Activated CD4-positive, CD25-positive, alpha-beta regulatory T cell (primary cell): ENCODE results near the gene GEMIN7.
A peak's percentile ranks its signal among the peaks of the same experiment; 100 is the strongest.

ENCODE experiments used
- DNase-seq, 4 experiments: peaks; one replicate each; lab custom pipeline; 2025; lab: John Stamatoyannopoulos, UW

Gene GEMIN7, protein sequence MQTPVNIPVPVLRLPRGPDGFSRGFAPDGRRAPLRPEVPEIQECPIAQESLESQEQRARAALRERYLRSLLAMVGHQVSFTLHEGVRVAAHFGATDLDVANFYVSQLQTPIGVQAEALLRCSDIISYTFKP

DNA sequence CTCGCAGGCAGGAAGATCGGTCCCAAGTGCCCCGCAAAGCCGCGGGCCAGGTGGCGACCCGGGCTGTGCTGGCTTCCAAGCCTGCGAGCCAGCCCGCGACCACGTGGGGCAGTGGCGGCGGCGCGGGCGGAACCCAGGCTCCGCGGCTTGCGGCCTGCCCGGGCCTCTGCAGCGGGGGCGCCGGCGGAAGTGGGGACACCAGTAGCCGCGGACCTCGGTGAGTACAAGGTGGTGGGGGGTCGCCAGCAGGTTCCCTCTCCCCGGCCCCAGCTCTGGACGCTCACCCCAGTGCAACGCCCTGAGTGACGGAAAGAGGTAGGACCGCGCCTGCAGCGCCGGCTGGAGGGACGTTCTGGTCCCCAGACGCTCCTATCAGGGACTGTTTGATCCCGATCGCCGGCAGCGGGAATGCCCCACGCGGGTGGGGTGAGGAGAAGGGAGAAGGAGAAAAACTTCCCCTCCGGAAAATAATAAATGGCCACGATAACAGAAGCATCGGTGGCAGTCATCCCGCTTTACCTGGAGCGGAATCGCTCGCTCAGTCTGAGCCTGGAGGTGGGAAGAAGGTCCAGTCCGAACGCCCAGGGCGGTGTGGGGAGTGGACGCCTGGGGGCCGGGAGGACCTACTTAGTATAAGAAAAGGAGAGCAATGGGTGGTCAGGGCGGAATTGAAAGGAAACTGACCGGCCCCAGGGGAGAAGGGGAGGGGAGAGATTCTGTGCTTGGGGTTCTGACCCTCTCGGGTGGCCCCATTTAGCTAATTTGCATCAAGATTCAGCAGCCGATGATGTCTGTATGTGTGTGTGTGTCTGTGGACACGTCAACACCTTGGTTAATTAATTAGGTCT lies at the start of gene GEMIN7:
GEMIN7 (plus strand) TSS at position 198 of the 848 bp plus-strand sequence. CDS start 10,855 bp downstream, outside the sequence.
- peak; percentile 70 to 73 (median 71) for DNase-seq

DNA sequence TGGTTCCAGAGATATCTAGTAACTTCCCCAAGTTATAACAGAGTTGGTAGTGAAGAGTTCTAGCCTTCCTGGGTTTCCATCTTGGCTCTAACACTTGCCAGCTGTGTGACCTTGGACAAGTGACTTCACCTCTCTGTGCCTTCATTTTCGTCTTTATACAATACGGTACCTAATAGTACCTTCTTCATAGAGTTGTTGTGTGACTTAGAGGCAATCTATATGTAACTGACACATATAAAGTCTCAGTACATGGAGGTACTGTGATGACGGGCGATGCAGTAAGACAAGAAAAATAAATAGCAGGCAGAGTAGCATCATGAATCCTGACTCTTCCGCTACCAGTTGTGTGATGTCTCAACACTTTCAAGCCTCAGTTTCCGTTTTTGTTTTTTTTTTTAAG lies 48.2 kb upstream of the GEMIN7 start:
- no peak for DNase-seq

DNA sequence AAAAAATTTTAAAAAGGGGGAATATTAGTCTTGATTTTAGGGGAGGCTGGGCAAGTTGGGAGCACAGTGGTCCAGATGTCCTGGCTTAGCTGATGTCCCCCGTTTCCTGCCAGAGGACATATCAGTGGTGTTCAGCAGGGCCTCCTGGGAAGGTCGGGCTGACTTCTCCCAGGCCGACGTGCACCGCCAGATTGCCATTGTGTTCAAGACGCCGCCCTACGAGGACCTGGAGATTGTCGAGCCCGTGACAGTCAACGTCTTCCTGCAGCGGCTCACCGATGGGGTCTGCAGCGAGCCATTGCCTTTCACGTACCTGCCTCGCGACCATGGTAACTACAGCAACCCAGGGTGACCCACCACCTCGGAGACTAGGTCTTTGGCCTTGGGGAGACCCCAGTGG lies 46.6 kb upstream of the GEMIN7 start:
- DNase-seq, result no peak

DNA sequence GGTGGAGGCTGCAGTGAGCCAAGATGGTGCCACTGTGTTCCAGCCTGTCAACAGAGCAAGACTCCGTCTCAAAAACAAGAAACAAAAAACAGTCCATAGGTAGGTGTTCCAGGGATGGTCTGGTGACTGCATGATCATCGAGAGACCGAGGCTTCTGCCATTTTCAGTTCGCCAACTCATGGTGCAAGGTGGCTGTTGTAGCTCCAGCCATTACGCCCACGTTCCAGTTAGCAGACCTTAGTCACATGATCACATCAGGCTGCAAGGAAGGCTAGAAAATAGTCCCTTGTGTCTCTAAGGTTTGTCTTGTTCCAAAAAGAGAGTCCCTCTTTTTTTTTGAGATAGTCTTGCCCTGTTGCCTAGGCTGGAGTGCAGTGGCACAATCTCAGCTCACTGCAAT lies 43.3 kb upstream of the GEMIN7 start:
- no peak for DNase-seq

GRCh38 chr19:45037393-45038169 lies 41.5 kb upstream of the GEMIN7 start:
- no peak for DNase-seq

DNA sequence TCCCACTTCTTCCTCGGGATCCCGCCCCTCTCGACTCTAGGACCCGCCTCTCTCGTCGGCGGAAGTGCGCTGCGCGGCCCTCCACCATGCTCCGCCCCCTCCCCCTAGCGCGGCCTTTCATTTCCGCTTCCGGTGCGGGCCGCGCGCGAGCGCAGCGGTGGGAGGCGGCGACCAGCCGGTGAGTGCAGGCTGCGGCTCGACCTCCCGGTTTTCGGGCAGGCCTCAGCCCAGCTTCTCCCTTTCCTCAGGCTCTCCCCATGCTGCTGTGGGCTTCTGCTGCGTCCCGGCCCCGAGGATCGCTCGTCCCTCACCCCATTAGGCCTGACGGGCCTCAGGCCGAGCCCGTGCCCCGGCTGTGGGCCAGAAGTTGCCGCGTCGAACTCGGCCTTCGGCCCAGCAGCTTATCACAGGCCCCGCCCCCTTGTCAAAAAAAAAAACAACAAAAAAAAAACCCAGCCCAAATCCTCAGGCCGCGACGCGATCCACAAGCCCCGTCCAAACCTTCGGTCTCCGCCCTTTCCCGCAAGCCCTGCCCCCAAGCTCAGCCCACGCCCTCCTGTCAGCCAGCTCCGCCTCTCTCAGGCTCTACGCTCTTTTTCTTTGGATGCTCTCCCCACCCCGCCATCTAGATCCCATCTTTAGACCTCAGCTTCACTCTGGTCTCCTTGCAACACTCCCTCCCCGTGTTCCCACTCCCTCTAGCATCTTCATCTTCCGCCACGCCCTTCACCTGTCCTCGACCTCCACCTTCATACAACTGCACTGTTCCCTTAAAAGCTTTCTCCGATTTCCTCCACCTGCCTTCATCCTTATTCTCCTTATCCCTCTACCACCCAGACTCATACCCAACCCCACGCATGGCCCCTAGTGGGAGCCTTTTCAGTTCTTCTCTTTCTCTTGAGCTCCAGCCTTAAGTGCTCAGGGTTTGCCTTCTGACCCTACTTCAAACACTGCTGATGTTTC lies 39.8 kb upstream of the GEMIN7 start, which contains the start of gene CLASRP:
CLASRP (plus strand) TSS at position 115 of the 963 bp plus-strand sequence. CDS start 1,168 bp downstream, outside the sequence.
- peak; percentile 75 to 84 (median 82) for DNase-seq

DNA sequence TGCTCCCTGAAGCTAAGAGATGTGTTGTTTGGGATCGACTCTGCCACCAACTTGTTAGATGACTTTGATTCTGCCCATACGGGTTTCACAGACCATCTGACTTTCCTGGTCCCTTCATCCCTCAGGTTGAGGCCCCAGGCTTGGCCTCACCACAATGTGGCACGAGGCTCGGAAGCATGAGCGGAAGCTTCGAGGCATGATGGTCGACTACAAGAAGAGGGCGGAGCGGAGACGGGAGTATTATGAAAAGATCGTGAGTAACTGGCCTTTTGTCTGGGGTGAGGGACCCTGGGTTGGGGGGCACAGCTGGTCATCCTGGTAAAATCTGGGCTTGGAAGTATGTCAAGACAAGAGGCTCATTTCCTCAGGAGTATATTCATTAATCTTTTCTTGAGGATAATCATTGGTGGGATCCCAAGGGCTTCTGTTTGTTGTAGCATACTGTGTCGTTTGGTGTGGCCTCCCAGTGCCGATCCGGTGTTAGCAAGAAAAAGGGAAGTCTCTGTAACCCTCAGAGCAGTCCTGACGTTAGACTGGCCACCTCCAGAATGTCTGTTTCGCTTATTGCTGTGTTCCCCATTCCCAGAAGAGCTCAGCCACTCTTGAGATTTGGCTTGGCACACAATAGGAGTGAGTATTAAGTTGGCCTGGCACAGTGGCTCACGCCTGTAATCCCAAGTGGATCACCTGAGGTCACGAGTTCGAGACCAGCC lies 38.8 kb upstream of the GEMIN7 start:
- no peak for DNase-seq

- no peak for DNase-seq
Measured at GRCh38 chr19:45041125-45041524, 37.9 kb upstream of the GEMIN7 start.

- no peak for DNase-seq
Measured at GRCh38 chr19:45045671-45046353, 33.2 kb upstream of the GEMIN7 start.

DNA sequence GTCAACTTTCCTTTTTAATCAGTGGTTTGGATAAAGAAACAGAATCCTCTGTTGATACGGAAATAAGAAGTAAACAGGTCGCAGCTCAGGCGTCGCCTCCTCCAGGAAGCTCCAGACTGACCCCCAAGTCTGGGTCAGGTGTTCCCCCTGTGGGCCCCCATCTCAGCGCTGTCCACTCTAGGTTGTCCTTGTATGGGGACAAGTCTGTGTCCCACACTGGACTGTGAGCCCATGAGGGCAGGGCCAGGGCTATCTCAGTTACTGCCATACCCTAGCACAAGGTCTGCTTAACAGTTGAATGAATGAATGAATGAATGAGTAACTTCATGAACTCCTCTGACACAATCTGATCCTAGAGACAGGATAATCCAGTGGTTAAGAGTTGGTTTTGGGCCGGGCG lies 32.7 kb upstream of the GEMIN7 start:
- no peak for DNase-seq

GRCh38 chr19:45047188-45047797 lies 31.8 kb upstream of the GEMIN7 start:
- no peak for DNase-seq

GRCh38 chr19:45049073-45049736 lies 29.9 kb upstream of the GEMIN7 start:
- DNase-seq, result no peak

- no peak for DNase-seq
Measured at GRCh38 chr19:45050036-45050435, 29.0 kb upstream of the GEMIN7 start.

DNA sequence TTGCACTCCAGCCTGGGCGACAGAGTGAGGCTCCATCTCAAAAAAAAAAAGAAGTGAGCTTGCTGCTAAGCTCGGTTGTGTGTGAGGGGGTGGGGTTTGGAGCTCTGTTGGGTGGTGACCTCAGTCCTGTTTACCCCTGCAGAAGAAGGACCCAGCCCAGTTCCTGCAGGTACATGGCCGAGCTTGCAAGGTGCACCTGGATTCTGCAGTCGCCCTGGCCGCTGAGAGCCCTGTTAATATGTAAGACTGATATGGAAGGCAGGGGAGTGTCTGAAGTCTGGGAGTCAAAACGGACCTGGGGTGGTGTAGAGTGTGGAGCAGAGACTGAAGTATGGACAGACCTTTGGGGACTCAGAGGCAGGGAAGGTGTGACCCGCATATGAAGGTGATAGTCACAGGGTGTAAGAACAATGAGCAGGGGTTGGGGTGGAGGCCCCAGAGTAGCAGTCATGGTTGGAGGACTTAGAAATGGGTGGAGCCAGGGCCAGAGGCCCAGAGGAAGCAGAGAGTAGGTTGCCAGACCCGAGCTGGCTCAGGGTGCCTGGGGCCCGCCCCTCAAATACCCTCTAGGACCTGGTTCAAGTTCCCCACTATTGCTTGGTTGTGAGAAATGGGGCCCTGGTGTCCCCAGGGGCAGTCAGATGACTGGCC lies 27.0 kb upstream of the GEMIN7 start:
- DNase-seq, result no peak

DNA sequence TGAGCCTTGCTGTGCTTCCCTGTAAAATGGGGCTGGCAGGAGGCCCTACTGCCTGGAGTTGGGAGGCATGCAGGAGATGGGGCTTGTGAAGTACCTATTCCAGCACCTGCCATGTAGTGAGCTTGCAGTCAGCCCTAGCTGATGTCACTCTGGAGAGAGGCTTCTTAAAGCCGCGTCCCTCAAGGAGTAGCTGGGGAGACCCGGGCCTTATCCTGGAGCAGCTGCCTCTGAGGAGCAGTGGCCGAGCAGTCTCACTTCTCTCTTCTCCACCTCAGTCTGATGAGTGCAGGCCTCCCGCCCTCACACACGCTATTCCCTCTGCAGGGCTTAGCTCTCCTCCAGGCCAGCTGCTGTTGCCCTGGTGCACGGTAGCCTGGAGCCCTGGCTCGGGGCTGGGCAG lies 22.2 kb upstream of the GEMIN7 start:
- no peak for DNase-seq

DNA sequence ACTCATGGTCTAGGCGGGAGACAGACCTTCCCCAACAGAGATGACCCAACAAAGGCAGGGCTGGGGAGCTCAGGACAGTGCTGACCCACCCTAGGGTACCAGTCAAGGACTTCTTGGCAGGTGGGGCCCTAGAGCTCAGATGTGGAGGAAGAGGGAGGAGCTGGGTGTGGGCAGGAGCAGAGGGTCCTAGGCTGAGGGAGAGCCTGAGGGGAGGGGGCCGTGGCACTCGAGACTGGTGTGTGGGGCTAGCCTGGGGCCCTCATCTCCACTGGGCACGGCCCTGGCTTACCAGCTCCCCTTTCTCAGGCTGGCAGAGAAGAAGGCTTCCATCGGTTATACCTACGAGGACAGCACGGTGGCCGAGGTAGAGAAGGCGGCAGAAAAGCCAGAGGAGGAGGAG lies 21.6 kb upstream of the GEMIN7 start:
- DNase-seq, result no peak

GRCh38 chr19:45058622-45059159 lies 20.4 kb upstream of the GEMIN7 start:
- no peak for DNase-seq

- peak; percentile 64 to 76 (median 70) for DNase-seq
Measured at GRCh38 chr19:45059258-45059965, 19.6 kb upstream of the GEMIN7 start.
